GM20431 (cell line): ENCODE measurements around the gene COL6A1.
"Not testable (repeated sequence)": the region's sequence is repeated elsewhere in the genome, so short reads cannot be mapped to it uniquely, and the experiment has no call there.

Experiments used
- in situ Hi-C: fragments of 300-500 bp; cut with MseI, MboI; formaldehyde crosslinking; loops from one replicate; pipeline ENCODE4 v1.15.0; 2020; ENCODE audit warnings: low sequenced_read_pairs; ENCODE audit not compliant: unreplicated experiment

The COL6A1 gene

DNA sequence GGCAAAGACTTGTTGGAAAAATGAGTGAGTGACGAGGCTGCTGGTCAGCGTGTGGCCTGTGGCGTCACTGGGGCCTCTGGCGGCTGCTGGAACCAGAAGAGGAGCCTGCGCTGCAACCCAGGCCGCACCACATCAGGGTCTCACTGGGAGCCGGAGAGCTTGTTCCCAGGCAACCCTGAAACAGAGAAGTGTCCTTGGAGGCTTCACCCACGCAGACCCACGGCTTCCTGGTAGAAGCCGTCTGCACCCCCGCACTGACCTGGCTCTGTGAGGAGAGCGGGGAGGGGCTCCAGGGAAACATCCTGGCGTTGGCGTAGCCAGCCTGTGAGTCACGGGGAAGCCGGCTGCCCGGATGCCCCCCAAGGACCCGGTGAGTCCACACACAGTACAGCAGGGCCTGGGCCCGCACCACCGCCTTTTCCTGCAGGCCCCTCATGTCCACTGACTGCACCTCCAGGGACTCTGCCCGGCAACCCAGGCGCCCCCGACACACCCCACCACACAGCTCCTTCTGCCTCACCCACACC is 57.4 kb downstream of the COL6A1 start:
- in situ Hi-C loops: no loop called here

- in situ Hi-C loops: no loop called here
Measured at GRCh38 chr21:46039891-46040660, 58.5 kb downstream of the COL6A1 start.

- in situ Hi-C loops: no loop called here
Measured at GRCh38 chr21:46040707-46041106, 59.1 kb downstream of the COL6A1 start.

DNA sequence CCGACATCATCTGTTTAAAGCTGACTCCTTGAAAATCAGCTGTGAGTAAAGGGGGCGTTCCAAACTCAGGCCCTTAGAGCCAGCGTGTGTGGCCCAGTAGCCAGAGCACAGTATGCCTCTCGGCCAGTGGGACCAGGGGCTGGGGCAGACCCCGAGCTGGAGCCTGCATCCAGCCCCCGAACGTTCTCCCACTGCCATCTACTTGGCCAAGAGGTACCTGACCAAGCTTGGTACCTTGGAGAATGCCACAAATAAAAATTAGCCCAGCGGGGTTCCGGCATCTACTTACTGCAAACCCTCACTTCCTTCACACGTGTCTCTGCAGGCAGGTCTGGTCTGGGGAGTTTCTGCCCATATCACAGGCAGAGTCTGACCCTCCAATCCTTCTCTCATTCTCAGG is 59.6 kb downstream of the COL6A1 start:
- in situ Hi-C loops: no loop called here

GRCh38 chr21:46045154-46045553 is 63.6 kb downstream of the COL6A1 start:
- in situ Hi-C loops: no loop called here

DNA sequence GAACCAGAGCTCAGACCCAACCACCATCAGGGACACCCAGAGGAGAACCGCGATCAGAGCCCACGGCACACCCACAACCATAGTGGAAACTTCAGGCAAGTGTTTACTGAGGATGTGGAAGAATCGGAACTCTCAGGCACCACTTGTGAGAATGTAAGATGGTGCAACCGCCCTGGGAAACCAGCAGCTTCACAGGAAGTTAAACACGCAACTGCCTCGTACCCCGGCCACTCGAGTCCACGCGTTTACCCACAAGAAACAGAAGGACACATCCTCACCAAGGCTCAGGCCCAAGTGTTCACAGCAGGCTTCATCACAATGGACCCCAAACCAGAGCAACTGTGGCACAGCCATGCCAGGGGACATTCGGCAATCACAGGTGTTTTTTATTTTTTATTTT is 64.9 kb downstream of the COL6A1 start:
- in situ Hi-C loops: no loop called here

DNA sequence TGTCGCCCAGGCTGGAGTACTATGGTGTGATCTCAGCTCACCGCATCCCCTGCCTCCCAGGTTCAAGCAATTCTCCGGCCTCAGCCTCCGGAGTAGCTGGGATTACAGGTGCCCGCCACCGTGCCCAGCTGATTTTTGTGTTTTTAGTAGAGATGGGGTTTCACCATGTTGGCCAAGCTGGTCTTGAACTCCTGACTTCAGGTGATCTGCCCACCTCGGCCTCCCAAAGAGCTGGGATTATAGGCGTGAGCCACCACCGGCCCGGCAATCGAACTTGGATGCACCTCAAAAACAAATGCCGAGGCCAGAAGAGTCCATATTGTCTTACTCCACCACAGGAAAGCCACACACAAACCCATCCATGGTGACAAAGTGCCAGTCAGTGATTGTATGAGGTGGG is 65.3 kb downstream of the COL6A1 start:
- in situ Hi-C loops: not testable (repeated sequence)

- in situ Hi-C loops: no loop called here
Measured at GRCh38 chr21:46048926-46049889, 67.6 kb downstream of the COL6A1 start.

DNA sequence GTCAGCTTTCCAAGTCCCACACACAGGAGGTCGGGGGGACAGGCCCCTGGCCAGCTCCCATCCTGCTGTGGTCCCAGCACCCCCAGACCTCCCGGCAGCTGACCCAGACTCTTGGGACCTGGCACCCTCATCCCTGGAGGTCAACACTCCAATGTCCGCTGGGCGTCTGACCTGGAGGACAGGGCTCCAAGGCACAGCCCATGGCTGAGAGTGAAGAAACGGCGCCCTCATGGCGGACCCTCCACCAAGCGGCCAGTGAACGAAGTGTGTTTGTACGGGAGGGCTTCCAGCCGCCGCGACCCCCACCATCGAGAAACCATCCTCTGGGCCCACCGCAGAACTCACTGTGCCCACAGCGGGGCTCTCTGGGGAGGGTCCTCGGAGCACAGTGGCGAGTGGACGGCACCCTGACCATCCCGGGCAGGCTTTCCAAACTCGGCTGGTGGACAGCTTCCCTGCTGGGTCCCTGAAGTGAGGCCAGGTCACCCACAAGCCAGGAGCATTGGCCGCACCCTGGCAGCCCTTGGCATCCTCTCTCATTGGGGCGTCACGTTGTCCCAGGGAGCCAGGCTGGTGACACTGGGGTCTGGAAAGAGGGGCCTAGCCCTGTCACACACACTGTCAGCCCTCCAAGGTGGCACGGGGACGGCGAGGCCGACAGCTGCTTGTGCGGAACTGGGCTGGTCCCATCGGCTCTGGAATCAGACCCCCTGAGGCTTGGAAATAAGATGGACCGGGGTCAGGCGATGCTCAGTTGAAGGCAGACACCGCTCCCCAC is 68.5 kb downstream of the COL6A1 start:
- in situ Hi-C loops: no loop called here

- in situ Hi-C loops: no loop called here
Measured at GRCh38 chr21:46050668-46051378, 69.3 kb downstream of the COL6A1 start.

GRCh38 chr21:46051379-46051770 is 69.8 kb downstream of the COL6A1 start:
- in situ Hi-C loops: no loop called here

DNA sequence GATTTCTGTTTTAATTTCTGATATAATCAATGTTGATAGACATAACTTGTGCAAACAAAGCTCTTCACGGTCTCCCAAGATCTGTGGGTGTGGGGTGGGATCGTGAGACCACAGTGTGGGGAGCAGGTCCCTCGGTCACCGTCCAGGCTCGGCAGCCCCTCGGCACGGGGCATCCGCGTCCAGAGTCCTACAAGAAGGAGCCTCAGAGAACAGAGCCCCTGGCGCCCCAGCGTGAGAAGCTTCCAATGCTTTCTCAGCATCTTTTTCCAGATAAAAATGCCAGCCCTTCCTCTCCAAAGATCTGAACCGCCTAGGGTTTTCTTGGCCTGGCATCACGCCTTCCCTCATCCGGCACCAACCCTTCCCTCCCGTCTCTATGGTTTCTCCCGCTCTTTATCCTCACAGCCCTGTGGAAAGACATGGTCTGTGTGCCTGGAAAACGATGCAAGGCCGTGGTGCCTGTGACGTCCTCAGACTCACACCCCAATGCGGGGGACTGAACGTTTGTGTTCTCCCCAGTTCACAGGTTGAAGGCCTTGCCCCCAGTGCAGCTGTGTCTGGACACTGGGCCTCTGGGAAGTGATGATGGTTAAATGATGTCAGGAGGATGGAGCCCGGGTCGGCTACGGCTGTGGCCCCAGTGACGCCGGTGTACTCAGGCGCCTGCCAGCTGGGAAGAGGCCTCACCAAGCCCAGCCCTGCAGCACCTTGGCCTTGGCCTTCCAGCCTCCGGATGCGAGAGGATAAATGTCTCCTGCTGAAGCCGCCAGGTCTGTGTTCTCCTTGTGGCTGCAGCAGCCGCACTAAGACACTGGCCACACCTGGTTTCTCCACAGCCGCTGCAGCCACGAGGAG is 70.5 kb downstream of the COL6A1 start:
- in situ Hi-C loops: no loop called here

- in situ Hi-C loops: no loop called here
Measured at GRCh38 chr21:46052703-46053651, 71.4 kb downstream of the COL6A1 start.

- in situ Hi-C loops: no loop called here
Measured at GRCh38 chr21:46054031-46054430, 72.5 kb downstream of the COL6A1 start.

DNA sequence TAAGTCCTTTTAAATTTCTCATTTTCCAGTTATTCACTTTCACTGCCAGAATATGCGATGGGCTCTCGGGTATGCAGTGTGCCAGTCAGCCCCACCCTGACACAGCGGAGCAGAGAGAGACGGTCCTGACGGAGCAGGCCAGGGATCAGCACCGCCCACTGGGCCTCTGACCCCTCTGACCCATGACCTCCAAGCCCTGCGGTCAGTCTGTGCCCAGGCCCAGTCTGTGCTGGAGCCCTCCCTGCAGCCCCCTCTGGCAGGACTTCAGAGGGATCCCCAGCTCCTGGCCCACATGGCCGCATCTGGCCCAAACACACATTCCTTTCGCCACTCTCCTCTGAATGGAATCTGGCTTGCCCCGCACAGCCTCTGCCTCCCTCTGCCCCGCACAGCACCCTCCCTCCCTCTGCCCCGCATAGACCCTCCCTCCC is 72.9 kb downstream of the COL6A1 start:
- in situ Hi-C loops: no loop called here
